HepG2 (cell line): ENCODE measurements around the gene RP2. TPM values are rescaled to one million over a fixed set of nuclear protein-coding genes. Genes with fewer than 3 reads are reported as not detected.

Source experiments
- ARNTL ChIP-seq: sonication (generic); formaldehyde crosslinking; IDR thresholded peaks from 2 replicates; pipeline ENCODE4 v1.4.0; 2020; ENCODE audit warnings: mild to moderate bottlenecking, missing genetic modification reagents
- CBFB ChIP-seq: sonication (generic); formaldehyde crosslinking; IDR thresholded peaks from 2 replicates; pipeline ENCODE4 v1.4.0; 2020; ENCODE audit warnings: missing genetic modification reagents
- FOXC1 ChIP-seq: sonication (generic); formaldehyde crosslinking; IDR thresholded peaks from 2 replicates; pipeline ENCODE4 v1.8.0; 2022; ENCODE audit warnings: mild to moderate bottlenecking, missing genetic modification reagents, borderline replicate concordance
- GTF3A ChIP-seq: sonication (generic); formaldehyde crosslinking; conservative IDR thresholded peaks from 2 replicates; pipeline ENCODE4 v1.4.0; 2020; ENCODE audit warnings: mild to moderate bottlenecking, missing genetic modification reagents
- HNRNPLL ChIP-seq: fragments of 200-400 bp; formaldehyde crosslinking; IDR thresholded peaks from 2 replicates; pipeline ENCODE4 v1.6.1; 2017; ENCODE audit warnings: mild to moderate bottlenecking, low read depth, low read length; ENCODE audit not compliant: poor library complexity, severe bottlenecking
- KAT2B ChIP-seq: fragments of 150-350 bp; IDR thresholded peaks from 2 replicates; pipeline ENCODE4 v1.6.1; 2014; ENCODE audit warnings: low read depth, low read length, borderline replicate concordance
- NR2F6 ChIP-seq, 2 experiments: IDR thresholded peaks; 2 replicates each; pipeline ENCODE4 v1.6.1; 2016; ENCODE audit warnings: antibody characterized with exemption in 1 of 2, mild to moderate bottlenecking in 1 of 2
- SMAD9 ChIP-seq: sonication (generic); formaldehyde crosslinking; IDR thresholded peaks from 2 replicates; pipeline ENCODE4 v1.5.1; 2020; ENCODE audit warnings: mild to moderate bottlenecking, missing genetic modification reagents
- SNRNP70 ChIP-seq: fragments of 200-400 bp; formaldehyde crosslinking; IDR thresholded peaks from 2 replicates; pipeline ENCODE4 v1.6.1; 2017; ENCODE audit warnings: mild to moderate bottlenecking, low read depth, low read length, moderate library complexity
- SPEN ChIP-seq: sonication (generic); formaldehyde crosslinking; IDR thresholded peaks from 2 replicates; pipeline ENCODE4 v1.5.1; 2020; ENCODE audit warnings: low read depth, mild to moderate bottlenecking, missing genetic modification reagents
- ZNF138 ChIP-seq: sonication (generic); formaldehyde crosslinking; IDR thresholded peaks from 2 replicates; pipeline ENCODE4 v1.5.0; 2020; ENCODE audit warnings: mild to moderate bottlenecking, low read depth, missing genetic modification reagents
- ZNF570 ChIP-seq: sonication (generic); formaldehyde crosslinking; IDR thresholded peaks from 2 replicates; pipeline ENCODE4 v1.4.0; 2020; ENCODE audit warnings: mild to moderate bottlenecking, missing genetic modification reagents, borderline replicate concordance
- ZNF816 ChIP-seq: sonication (generic); formaldehyde crosslinking; IDR thresholded peaks from 2 replicates; pipeline ENCODE4 v1.8.0; 2022; ENCODE audit warnings: missing genetic modification reagents, mild to moderate bottlenecking, borderline replicate concordance
- polyA plus RNA-seq, 8 experiments: library from polyadenylated mRNA; depleted of rRNA in 3 of 8; stranded (reverse) in 7 of 8; unstranded in 1 of 8; fragments of >200 nt; fragmentation: Illumina TruSeq in 4 of 8; extraction: Trizol in 4 of 8; gene quantifications; 2 replicates each; pipeline versions ENCODE4 v1.2.1 to v1.2.3, GENCODE V29; 2011 to 2016; ENCODE audit warnings: low read depth in 4 of 8, missing spikeins in 1 of 8, mixed read lengths in 1 of 8; ENCODE audit not compliant: insufficient read depth in 1 of 8
- total RNA-seq, 5 experiments: library from RNA; depleted of rRNA; stranded (reverse); fragments of >200 nt; fragmentation: Illumina TruSeq; extraction: Trizol; gene quantifications; 2 replicates each; pipeline ENCODE4 v1.2.3, GENCODE V29; 2016; ENCODE audit warnings: low read depth in 1 of 5
- TF ChIP-seq, protein P1 (sequence below): sonication (generic); formaldehyde crosslinking; IDR thresholded peaks from 2 replicates; pipeline ENCODE4 v1.8.0; 2022; ENCODE audit warnings: missing genetic modification reagents, mild to moderate bottlenecking, borderline replicate concordance
- TF ChIP-seq, protein P2 (sequence below): sonication (generic); formaldehyde crosslinking; IDR thresholded peaks from 2 replicates; pipeline ENCODE4 v1.8.0; 2022; ENCODE audit warnings: mild to moderate bottlenecking, missing genetic modification reagents; ENCODE audit not compliant: insufficient replicate concordance
- TF ChIP-seq, protein P3 (sequence below): sonication (generic); formaldehyde crosslinking; IDR thresholded peaks from 2 replicates; pipeline ENCODE4 v1.4.0; 2020; ENCODE audit warnings: missing genetic modification reagents
- TF ChIP-seq, protein P4 (sequence below): fragments of 450-650 bp; IDR thresholded peaks from 2 replicates; pipeline ENCODE4 v1.6.1; 2017; ENCODE audit warnings: mild to moderate bottlenecking

Gene RP2
- total and polyA plus RNA-seq, 2 of the 13 experiments (the other 11 are each of a cell fraction or from before 2014, with no cell fraction given): 5.0 to 9.9 TPM

DNA sequence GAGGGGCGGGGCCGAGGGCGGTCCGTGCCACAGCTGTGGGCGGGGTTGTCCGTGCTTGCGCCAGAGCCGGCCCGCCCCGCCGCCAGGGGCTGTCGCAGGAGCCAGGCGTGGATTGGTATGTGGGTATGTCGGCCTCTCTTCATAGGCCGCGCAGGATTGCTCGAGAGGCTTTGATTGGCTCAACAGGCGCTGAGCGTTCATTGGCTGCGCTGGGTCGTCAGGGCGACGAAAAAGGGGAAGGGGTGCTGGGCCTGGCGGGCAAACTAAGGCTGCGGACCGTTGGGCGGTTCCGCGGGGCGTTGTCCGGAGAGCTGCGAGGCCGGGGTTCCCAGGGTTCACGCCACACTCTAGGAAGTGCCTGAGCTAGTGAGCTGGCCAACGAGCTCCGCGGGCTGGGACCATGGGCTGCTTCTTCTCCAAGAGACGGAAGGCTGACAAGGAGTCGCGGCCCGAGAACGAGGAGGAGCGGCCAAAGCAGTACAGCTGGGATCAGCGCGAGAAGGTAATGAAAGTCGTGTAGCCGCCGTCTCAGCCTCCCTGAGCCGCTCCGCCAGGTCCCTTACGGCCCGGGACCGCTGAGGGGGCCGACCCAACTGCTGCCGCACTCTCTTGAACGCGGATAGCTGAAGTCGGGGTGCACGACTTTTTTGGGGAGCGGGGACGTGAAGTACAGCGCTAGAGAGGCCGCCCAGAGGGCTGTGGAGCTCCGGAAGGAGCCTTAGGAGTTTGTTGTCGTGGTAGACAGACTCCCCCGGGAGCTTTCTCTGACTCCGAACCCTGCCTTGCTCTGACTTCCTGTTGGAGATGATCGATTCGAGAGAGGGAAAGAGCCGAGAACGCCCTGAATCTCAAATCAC, at the start of gene RP2 (continued):
- TF ChIP-seq ZNF570 (CRISPR knock-in tag) (no peak), ZNF816 (no peak), NR2F6 (IDR thresholded peaks at IDR 0.05) (no peak), NR2F6 (CRISPR knock-in tag; IDR thresholded peaks at IDR 0.05) (no peak), SMAD9 (CRISPR knock-in tag) (no peak), GTF3A (CRISPR knock-in tag) (no peak), SNRNP70 (no peak), ZNF138 (CRISPR knock-in tag) (no peak), HNRNPLL (peak; percentile 74), KAT2B (no peak), FOXC1 (CRISPR knock-in tag) (no peak), SPEN (CRISPR knock-in tag) (0 out of 2 replicates have a peak, but pooled peaks have one; percentile 23), ARNTL (CRISPR knock-in tag) (no peak), CBFB (CRISPR knock-in tag) (no peak)
- TF ChIP-seq, protein P1, sequence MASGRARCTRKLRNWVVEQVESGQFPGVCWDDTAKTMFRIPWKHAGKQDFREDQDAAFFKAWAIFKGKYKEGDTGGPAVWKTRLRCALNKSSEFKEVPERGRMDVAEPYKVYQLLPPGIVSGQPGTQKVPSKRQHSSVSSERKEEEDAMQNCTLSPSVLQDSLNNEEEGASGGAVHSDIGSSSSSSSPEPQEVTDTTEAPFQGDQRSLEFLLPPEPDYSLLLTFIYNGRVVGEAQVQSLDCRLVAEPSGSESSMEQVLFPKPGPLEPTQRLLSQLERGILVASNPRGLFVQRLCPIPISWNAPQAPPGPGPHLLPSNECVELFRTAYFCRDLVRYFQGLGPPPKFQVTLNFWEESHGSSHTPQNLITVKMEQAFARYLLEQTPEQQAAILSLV: no peak
- TF ChIP-seq, protein P2, sequence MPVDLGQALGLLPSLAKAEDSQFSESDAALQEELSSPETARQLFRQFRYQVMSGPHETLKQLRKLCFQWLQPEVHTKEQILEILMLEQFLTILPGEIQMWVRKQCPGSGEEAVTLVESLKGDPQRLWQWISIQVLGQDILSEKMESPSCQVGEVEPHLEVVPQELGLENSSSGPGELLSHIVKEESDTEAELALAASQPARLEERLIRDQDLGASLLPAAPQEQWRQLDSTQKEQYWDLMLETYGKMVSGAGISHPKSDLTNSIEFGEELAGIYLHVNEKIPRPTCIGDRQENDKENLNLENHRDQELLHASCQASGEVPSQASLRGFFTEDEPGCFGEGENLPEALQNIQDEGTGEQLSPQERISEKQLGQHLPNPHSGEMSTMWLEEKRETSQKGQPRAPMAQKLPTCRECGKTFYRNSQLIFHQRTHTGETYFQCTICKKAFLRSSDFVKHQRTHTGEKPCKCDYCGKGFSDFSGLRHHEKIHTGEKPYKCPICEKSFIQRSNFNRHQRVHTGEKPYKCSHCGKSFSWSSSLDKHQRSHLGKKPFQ (CRISPR knock-in tag): no peak
- TF ChIP-seq, protein P3, sequence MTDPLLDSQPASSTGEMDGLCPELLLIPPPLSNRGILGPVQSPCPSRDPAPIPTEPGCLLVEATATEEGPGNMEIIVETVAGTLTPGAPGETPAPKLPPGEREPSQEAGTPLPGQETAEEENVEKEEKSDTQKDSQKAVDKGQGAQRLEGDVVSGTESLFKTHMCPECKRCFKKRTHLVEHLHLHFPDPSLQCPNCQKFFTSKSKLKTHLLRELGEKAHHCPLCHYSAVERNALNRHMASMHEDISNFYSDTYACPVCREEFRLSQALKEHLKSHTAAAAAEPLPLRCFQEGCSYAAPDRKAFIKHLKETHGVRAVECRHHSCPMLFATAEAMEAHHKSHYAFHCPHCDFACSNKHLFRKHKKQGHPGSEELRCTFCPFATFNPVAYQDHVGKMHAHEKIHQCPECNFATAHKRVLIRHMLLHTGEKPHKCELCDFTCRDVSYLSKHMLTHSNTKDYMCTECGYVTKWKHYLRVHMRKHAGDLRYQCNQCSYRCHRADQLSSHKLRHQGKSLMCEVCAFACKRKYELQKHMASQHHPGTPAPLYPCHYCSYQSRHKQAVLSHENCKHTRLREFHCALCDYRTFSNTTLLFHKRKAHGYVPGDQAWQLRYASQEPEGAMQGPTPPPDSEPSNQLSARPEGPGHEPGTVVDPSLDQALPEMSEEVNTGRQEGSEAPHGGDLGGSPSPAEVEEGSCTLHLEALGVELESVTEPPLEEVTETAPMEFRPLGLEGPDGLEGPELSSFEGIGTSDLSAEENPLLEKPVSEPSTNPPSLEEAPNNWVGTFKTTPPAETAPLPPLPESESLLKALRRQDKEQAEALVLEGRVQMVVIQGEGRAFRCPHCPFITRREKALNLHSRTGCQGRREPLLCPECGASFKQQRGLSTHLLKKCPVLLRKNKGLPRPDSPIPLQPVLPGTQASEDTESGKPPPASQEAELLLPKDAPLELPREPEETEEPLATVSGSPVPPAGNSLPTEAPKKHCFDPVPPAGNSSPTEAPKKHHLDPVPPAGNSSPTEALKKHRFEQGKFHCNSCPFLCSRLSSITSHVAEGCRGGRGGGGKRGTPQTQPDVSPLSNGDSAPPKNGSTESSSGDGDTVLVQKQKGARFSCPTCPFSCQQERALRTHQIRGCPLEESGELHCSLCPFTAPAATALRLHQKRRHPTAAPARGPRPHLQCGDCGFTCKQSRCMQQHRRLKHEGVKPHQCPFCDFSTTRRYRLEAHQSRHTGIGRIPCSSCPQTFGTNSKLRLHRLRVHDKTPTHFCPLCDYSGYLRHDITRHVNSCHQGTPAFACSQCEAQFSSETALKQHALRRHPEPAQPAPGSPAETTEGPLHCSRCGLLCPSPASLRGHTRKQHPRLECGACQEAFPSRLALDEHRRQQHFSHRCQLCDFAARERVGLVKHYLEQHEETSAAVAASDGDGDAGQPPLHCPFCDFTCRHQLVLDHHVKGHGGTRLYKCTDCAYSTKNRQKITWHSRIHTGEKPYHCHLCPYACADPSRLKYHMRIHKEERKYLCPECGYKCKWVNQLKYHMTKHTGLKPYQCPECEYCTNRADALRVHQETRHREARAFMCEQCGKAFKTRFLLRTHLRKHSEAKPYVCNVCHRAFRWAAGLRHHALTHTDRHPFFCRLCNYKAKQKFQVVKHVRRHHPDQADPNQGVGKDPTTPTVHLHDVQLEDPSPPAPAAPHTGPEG (CRISPR knock-in tag): no peak
- TF ChIP-seq, protein P4, sequence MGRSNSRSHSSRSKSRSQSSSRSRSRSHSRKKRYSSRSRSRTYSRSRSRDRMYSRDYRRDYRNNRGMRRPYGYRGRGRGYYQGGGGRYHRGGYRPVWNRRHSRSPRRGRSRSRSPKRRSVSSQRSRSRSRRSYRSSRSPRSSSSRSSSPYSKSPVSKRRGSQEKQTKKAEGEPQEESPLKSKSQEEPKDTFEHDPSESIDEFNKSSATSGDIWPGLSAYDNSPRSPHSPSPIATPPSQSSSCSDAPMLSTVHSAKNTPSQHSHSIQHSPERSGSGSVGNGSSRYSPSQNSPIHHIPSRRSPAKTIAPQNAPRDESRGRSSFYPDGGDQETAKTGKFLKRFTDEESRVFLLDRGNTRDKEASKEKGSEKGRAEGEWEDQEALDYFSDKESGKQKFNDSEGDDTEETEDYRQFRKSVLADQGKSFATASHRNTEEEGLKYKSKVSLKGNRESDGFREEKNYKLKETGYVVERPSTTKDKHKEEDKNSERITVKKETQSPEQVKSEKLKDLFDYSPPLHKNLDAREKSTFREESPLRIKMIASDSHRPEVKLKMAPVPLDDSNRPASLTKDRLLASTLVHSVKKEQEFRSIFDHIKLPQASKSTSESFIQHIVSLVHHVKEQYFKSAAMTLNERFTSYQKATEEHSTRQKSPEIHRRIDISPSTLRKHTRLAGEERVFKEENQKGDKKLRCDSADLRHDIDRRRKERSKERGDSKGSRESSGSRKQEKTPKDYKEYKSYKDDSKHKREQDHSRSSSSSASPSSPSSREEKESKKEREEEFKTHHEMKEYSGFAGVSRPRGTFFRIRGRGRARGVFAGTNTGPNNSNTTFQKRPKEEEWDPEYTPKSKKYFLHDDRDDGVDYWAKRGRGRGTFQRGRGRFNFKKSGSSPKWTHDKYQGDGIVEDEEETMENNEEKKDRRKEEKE: no peak
